B cell (primary cell): ENCODE data around the gene CCDC179. TPM values are rescaled to one million over a fixed set of nuclear protein-coding genes. Genes with fewer than 3 reads are reported as not detected.

Source experiments
- ATAC-seq: fragments of 200-7000 bp; cut with Tn5 transposase; one replicate; pipeline ENCODE4 v1.10.0; 2021; ENCODE audit warnings: low read depth, mild to moderate bottlenecking, moderate number of reproducible peaks, moderate library complexity
- CTCF ChIA-PET: fragments of 350-600 bp; sonication (Branson Sonifier 250); formaldehyde crosslinking; loops from one replicate; lab custom pipeline; 2021; ENCODE audit warnings: antibody characterized with exemption, inconsistent platforms; lab: Charles Lee
- POLR2A ChIA-PET: fragments of 350-600 bp; sonication (Branson Sonifier 250); formaldehyde crosslinking; loops from one replicate; lab custom pipeline; 2021; ENCODE audit warnings: antibody characterized with exemption; lab: Charles Lee
- DNase-seq: peaks from one replicate; pipeline ENCODE4 v3.0.0; 2013
- H2AFZ ChIP-seq: 2 replicates; pipeline ENCODE4 v1.6.1; 2012; ENCODE audit warnings: mild to moderate bottlenecking, low read depth, low read length; ENCODE audit not compliant: insufficient read depth, poor library complexity, severe bottlenecking
- H3K27ac ChIP-seq, 2 donors: 1 replicate in 1 of 2; 2 replicates in 1 of 2; pipeline ENCODE4 v1.5.1; 2012 to 2013; ENCODE audit warnings: low read length in 2 of 2, mild to moderate bottlenecking in 2 of 2, moderate library complexity in 1 of 2
- H3K27me3 ChIP-seq, 4 experiments: fragments of 200-600 bp in 1 of 4; sonication (generic) in 1 of 4; replicated peaks in 1 of 4; 1 replicate in 2 of 4; 2 replicates in 2 of 4; pipeline versions ENCODE4 v1.6.1 to v1.7.0; 2013 to 2016; ENCODE audit warnings: low read length in 3 of 4, mild to moderate bottlenecking in 2 of 4, mixed read lengths in 1 of 4, moderate library complexity in 1 of 4; ENCODE audit not compliant: insufficient read depth in 4 of 4, control insufficient read depth in 3 of 4; ENCODE audit errors: control extremely low read depth in 1 of 4
- H3K36me3 ChIP-seq, 2 experiments: replicated peaks in 1 of 2; 1 replicate in 1 of 2; 2 replicates in 1 of 2; pipeline versions ENCODE4 v1.6.1 to v1.7.1; 2013; ENCODE audit warnings: low read length in 1 of 2; ENCODE audit not compliant: insufficient read depth in 2 of 2, control insufficient read depth in 1 of 2; ENCODE audit errors: control extremely low read depth in 1 of 2, extremely low read depth in 1 of 2
- H3K4me1 ChIP-seq, 2 donors: fragments of 200-600 bp in 1 of 2; sonication (generic) in 1 of 2; 1 replicate in 1 of 2; 2 replicates in 1 of 2; pipeline versions ENCODE4 v1.5.1 to v1.6.1; 2013 to 2017; ENCODE audit warnings: low read length in 2 of 2; ENCODE audit not compliant: control insufficient read depth in 2 of 2, insufficient read depth in 2 of 2
- H3K4me2 ChIP-seq: replicated peaks from 2 replicates; pipeline ENCODE3; 2012; ENCODE audit warnings: mild to moderate bottlenecking, low read depth, low read length; ENCODE audit not compliant: poor library complexity, severe bottlenecking
- H3K4me3 ChIP-seq, 5 experiments: fragments of 200-600 bp in 1 of 5; sonication (generic) in 1 of 5; 1 replicate in 3 of 5; 2 replicates in 2 of 5; pipeline versions ENCODE4 v1.5.1 to v1.7.0; 2011 to 2016; ENCODE audit warnings: low read length in 4 of 5, mild to moderate bottlenecking in 4 of 5, low read depth in 2 of 5, control low read depth in 1 of 5, moderate library complexity in 1 of 5; ENCODE audit not compliant: insufficient read depth in 1 of 5; ENCODE audit errors: control extremely low read depth in 1 of 5, extremely low read depth in 1 of 5
- H3K79me2 ChIP-seq: fragments of 200-600 bp; sonication (generic); one replicate; pipeline ENCODE4 v1.6.0; 2016; ENCODE audit warnings: low read length; ENCODE audit not compliant: control insufficient read depth, insufficient read depth
- H3K9ac ChIP-seq: fragments of 200-600 bp; sonication (generic); 2 replicates; pipeline ENCODE4 v1.6.1; 2017; ENCODE audit warnings: mild to moderate bottlenecking, low read length, moderate library complexity
- H3K9me3 ChIP-seq, 3 donors: one replicate each; pipeline versions ENCODE4 v1.6.1 to v1.7.1; 2013; ENCODE audit warnings: low read length in 2 of 3; ENCODE audit not compliant: control insufficient read depth in 2 of 3, insufficient read depth in 1 of 3; ENCODE audit errors: control extremely low read depth in 1 of 3
- H4K20me1 ChIP-seq: 2 replicates; pipeline ENCODE4 v1.6.0; 2012; ENCODE audit warnings: mild to moderate bottlenecking, low read length; ENCODE audit not compliant: insufficient read depth, control insufficient read depth, poor library complexity, severe bottlenecking
- H3K27ac Mint-ChIP-seq: one replicate; pipeline ENCODE4 v1.8.0; 2021; ENCODE audit warnings: mixed read lengths
- H3K27me3 Mint-ChIP-seq: one replicate; pipeline ENCODE4 v1.8.0; 2021; ENCODE audit warnings: mixed read lengths
- H3K4me1 Mint-ChIP-seq: one replicate; pipeline ENCODE4 v1.8.0; 2021; ENCODE audit warnings: mixed read lengths
- H3K4me3 Mint-ChIP-seq: one replicate; pipeline ENCODE4 v1.8.0; 2021; ENCODE audit warnings: mixed read lengths
- H3K9me3 Mint-ChIP-seq: one replicate; pipeline ENCODE4 v1.8.0; 2022; ENCODE audit warnings: mixed read lengths; ENCODE audit not compliant: insufficient read depth
- EZH2 ChIP-seq: IDR thresholded peaks from 2 replicates; pipeline ENCODE4 v1.6.1; 2012; ENCODE audit warnings: borderline replicate concordance, low read depth, mild to moderate bottlenecking, moderate library complexity, low read length; ENCODE audit not compliant: insufficient read depth, poor library complexity, severe bottlenecking
- WGBS: methylation state at CpG from one replicate; pipeline ENCODE4 v1.1.5; 2013; ENCODE audit warnings: missing lambda C conversion rate; ENCODE audit not compliant: insufficient coverage; 5-methylcytosine and 5-hydroxymethylcytosine counted together
- intact Hi-C: fragments of 100-400 bp; cut with micrococcal nuclease; formaldehyde crosslinking; loops from one replicate; pipeline ENCODE4 v1.10.0; 2022
- polyA plus RNA-seq: library from polyadenylated mRNA; depleted of rRNA; stranded (reverse); fragments of >200 nt; gene quantifications from 2 replicates; pipeline ENCODE4 v1.2.3, GENCODE V29; 2012
- total RNA-seq, 2 donors: library from RNA; stranded (reverse); fragments of 120-200 nt in 1 of 2; gene quantifications; 1 replicate in 1 of 2; 2 replicates in 1 of 2; pipeline versions ENCODE4 v1.2.3 to v1.2.4, GENCODE V29; 2013 to 2022
- TF ChIP-seq, protein P1 (sequence below): fragments of 200-600 bp; IDR thresholded peaks from one replicate; pipeline ENCODE4 v1.8.0; 2022; ENCODE audit warnings: antibody characterized with exemption, mild to moderate bottlenecking

Gene CCDC179
- total and polyA plus RNA-seq, 2 donors (not counting 1 experiment from before 2014, with no cell fraction given) = not detected

DNA sequence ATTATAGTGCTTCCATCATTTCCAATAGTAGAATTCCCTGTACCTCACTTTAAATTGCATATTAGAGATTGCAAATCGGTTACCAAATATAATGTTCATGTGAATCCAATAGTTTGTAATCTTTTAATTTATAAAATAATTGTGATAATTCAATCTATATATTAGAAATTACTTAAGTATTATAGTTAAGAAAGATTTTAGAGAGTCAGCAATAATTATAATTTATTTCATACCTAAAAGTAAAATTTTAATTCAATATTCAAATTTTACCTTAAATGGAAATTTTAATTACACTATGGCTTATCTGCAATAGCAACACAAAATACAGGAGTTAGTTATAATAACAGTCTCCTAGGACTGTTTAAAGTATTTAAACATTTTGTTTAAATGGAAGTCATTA is 13.5 kb downstream of the CCDC179 start:
- H3K4me3 ChIP-seq = no peak overlapping the region
- no peak overlapping the region for H3K4me3 Mint-ChIP-seq
- H3K27me3 Mint-ChIP-seq = no peaks in the 10 kb centered on the region
- no peak overlapping the region for H2AFZ ChIP-seq
- no peaks in the 10 kb centered on the region for H3K27me3 ChIP-seq
- ATAC-seq (no peak), DNase-seq (no peak)
- H3K27ac ChIP-seq = no peak overlapping the region
- H3K9me3 ChIP-seq = no peaks in the 10 kb centered on the region
- TF ChIP-seq, protein P1, sequence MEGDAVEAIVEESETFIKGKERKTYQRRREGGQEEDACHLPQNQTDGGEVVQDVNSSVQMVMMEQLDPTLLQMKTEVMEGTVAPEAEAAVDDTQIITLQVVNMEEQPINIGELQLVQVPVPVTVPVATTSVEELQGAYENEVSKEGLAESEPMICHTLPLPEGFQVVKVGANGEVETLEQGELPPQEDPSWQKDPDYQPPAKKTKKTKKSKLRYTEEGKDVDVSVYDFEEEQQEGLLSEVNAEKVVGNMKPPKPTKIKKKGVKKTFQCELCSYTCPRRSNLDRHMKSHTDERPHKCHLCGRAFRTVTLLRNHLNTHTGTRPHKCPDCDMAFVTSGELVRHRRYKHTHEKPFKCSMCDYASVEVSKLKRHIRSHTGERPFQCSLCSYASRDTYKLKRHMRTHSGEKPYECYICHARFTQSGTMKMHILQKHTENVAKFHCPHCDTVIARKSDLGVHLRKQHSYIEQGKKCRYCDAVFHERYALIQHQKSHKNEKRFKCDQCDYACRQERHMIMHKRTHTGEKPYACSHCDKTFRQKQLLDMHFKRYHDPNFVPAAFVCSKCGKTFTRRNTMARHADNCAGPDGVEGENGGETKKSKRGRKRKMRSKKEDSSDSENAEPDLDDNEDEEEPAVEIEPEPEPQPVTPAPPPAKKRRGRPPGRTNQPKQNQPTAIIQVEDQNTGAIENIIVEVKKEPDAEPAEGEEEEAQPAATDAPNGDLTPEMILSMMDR = no peak
- no peak for TF ChIP-seq EZH2
- no CpG with 5 or more reads among the region's 1 CpG for WGBS
- H3K4me2 ChIP-seq = no peak overlapping the region
- H3K4me1 Mint-ChIP-seq = no peaks in the 10 kb centered on the region
- no peaks in the 10 kb centered on the region for H3K9me3 Mint-ChIP-seq
- H4K20me1 ChIP-seq = no peaks in the 10 kb centered on the region
- H3K27ac Mint-ChIP-seq = no peak overlapping the region
- H3K36me3 ChIP-seq = no peaks in the 10 kb centered on the region
- intact Hi-C loops = no loop called here
- H3K79me2 ChIP-seq = no peaks in the 10 kb centered on the region
- ChIA-PET CTCF (no interaction called here), POLR2A (no interaction called here)
- no peak overlapping the region for H3K9ac ChIP-seq
- no peaks in the 10 kb centered on the region for H3K4me1 ChIP-seq

DNA sequence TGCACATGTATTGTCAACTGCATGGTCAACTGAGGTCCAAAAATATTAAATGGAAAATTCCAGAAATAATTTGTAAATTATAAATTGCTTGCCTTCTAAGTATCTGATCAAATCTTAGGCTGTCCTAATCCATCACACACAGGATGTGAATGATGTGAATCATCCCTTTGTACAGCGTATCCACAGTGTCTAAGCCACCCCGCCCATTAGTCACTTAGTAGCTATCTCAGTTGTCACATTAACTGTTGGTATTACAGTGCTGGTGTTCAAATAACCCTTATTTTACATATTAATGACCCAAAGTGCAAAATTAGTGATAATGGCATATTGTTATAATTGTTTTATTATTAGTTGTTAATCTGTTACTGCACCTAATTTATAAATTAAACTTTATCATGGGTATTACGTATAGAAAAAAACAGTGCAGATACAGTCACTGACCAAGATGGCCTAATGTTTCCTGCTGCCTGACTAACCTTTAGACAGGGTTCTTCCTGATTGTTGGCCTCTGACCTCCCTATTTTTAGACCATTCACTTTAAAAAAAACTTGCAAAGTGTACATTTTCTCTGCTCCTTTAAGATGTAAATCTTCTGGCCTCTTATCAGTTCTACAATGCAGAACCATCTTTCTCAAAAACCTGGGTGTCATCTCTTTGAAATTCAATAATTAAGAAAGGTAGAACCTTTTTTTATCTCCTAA is 27.8 kb downstream of the CCDC179 start:
- Histone ChIP-seq H3K4me1 (peaks cover 9 to 13% of the 10 kb centered on the region in 2 donors), H3K9me3 (no peaks in the 10 kb centered on the region), H2AFZ (no peak overlapping the region), H3K79me2 (no peaks in the 10 kb centered on the region), H4K20me1 (no peaks in the 10 kb centered on the region), H3K9ac (no peak overlapping the region), H3K4me3 (no peak overlapping the region), H3K4me2 (no peak overlapping the region), H3K36me3 (no peaks in the 10 kb centered on the region), H3K27me3 (no peaks in the 10 kb centered on the region), H3K27ac (no peak overlapping the region)
- no CpG with 5 or more reads among the region's 3 CpGs for WGBS
- H3K9me3 Mint-ChIP-seq = no peaks in the 10 kb centered on the region
- ATAC-seq (no peak), DNase-seq (no peak)
- H3K4me3 Mint-ChIP-seq = no peak overlapping the region
- ChIA-PET CTCF (no interaction called here), POLR2A (no interaction called here)
- peaks cover 11% of the 10 kb centered on the region for H3K4me1 Mint-ChIP-seq
- no peak for TF ChIP-seq EZH2
- TF ChIP-seq, protein P1 = no peak
- H3K27me3 Mint-ChIP-seq = no peaks in the 10 kb centered on the region
- no peak overlapping the region for H3K27ac Mint-ChIP-seq
- intact Hi-C loops = no loop called here
